Fibroblast of lung (primary cell): ENCODE measurements around the gene SCAF1. TPM values are rescaled to one million over a fixed set of nuclear protein-coding genes. Genes with fewer than 3 reads are reported as not detected.

Source experiments
- DNase-seq, 2 donors: peaks; one replicate each; pipeline versions ENCODE4 v3.0.0 to v3.0.0-alpha.2; 2010; ENCODE audit warnings: low read depth in 2 of 2
- H2AFZ ChIP-seq: 2 replicates; pipeline ENCODE4 v1.5.1; 2012; ENCODE audit warnings: low read length, control low read depth, inconsistent platforms
- H3K27ac ChIP-seq: 2 replicates; pipeline ENCODE4 v1.5.1; 2011; ENCODE audit warnings: low read length, control low read depth; ENCODE audit not compliant: insufficient read depth
- H3K27me3 ChIP-seq: 2 replicates; pipeline ENCODE4 v1.5.1; 2011; ENCODE audit warnings: mild to moderate bottlenecking, low read length; ENCODE audit not compliant: control insufficient read depth, insufficient read depth
- H3K36me3 ChIP-seq: 2 replicates; pipeline ENCODE4 v1.5.1; 2011; ENCODE audit warnings: low read length; ENCODE audit not compliant: control insufficient read depth, insufficient read depth
- H3K4me1 ChIP-seq: 2 replicates; pipeline ENCODE4 v1.5.1; 2011; ENCODE audit warnings: low read length; ENCODE audit not compliant: control insufficient read depth, insufficient read depth; ENCODE audit errors: extremely low read depth
- H3K4me2 ChIP-seq: 2 replicates; pipeline ENCODE4 v1.5.1; 2011; ENCODE audit warnings: low read length, control low read depth; ENCODE audit not compliant: insufficient read depth; ENCODE audit errors: extremely low read depth
- H3K4me3 ChIP-seq, 4 experiments: fragments of 200-600 bp in 1 of 4; sonication (generic) in 1 of 4; replicated peaks in 1 of 4; 2 replicates each; pipeline ENCODE4 v1.5.1; 2011 to 2016; ENCODE audit warnings: low read length in 4 of 4, low read depth in 3 of 4, mild to moderate bottlenecking in 3 of 4, control low read depth in 2 of 4, inconsistent platforms in 1 of 4, mixed read lengths in 1 of 4; ENCODE audit not compliant: insufficient read depth in 1 of 4; ENCODE audit errors: control extremely low read depth in 1 of 4
- H3K79me2 ChIP-seq: 2 replicates; pipeline ENCODE4 v1.5.1; 2012; ENCODE audit warnings: mild to moderate bottlenecking, low read length, inconsistent platforms; ENCODE audit not compliant: control insufficient read depth, insufficient read depth
- H3K9ac ChIP-seq: 2 replicates; pipeline ENCODE4 v1.5.1; 2011; ENCODE audit warnings: mild to moderate bottlenecking, low read length, control low read depth; ENCODE audit not compliant: insufficient read depth
- H3K9me3 ChIP-seq: 2 replicates; pipeline ENCODE4 v1.5.1; 2012; ENCODE audit warnings: low read depth, low read length; ENCODE audit not compliant: control insufficient read depth, insufficient read depth
- H4K20me1 ChIP-seq: 2 replicates; pipeline ENCODE4 v1.5.1; 2011; ENCODE audit warnings: low read length; ENCODE audit not compliant: control insufficient read depth, insufficient read depth; ENCODE audit errors: extremely low read depth
- EZH2 ChIP-seq: IDR thresholded peaks from 2 replicates; pipeline ENCODE4 v1.5.1; 2012; ENCODE audit warnings: low read length, control low read depth, mild to moderate bottlenecking; ENCODE audit errors: missing control alignments
- polyA plus RNA-seq, 2 donors: library from polyadenylated mRNA; depleted of rRNA in 1 of 2; stranded (reverse) in 1 of 2; unstranded in 1 of 2; fragments of >200 nt; gene quantifications; 2 replicates each; pipeline ENCODE4 v1.2.1, GENCODE V29; 2011 to 2012; ENCODE audit warnings: missing spikeins in 1 of 2
- total RNA-seq: library from RNA; depleted of rRNA; stranded (reverse); fragments of >200 nt; gene quantifications from 2 replicates; pipeline ENCODE4 v1.2.1, GENCODE V29; 2014
- TF ChIP-seq, protein P1 (sequence below), 2 donors: IDR thresholded peaks in 1 of 2; conservative IDR thresholded peaks in 1 of 2; 1 replicate in 1 of 2; 2 replicates in 1 of 2; pipeline ENCODE4 v1.5.1; 2011 to 2012; ENCODE audit warnings: low read length in 2 of 2, control low read depth in 1 of 2, inconsistent platforms in 1 of 2, low read depth in 1 of 2, mild to moderate bottlenecking in 1 of 2

Gene SCAF1
- total and polyA plus RNA-seq, 2 donors (not counting 1 experiment from before 2014, with no cell fraction given), result 8.7 to 11.9 TPM

DNA sequence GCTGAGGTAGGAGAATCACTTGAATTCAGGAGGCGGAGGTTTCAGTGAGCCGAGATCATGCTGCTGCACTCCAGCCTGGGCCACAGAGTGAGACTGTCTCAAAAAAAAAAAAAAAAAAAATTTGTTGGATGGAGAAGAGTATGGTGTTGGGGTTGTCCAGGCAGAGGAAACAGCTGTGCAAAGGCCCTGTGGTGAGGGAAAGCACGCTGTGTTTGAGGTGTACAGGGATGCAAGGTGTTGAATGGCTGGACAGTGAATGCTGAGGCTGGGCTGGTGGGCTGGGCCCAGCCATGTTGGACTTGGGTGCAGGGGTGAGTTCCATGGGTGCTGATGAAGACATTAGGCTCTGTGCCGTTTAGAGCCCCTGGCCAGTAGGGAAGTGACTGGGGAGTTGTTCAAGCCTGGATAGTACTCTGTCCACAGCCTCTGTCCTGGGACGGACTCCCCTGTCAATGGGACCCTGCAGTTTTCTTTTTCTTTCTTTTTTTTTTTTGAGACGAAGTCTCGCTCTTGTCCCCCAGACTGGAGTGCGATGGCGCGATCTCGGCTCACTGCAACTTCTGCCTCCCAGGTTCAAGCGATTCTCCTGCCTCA, 32.4 kb upstream of the SCAF1 start:
- no peaks in the 10 kb centered on the region for H3K9me3 ChIP-seq
- H3K4me3 ChIP-seq, result no peak overlapping the region
- H3K9ac ChIP-seq, result no peak overlapping the region
- TF ChIP-seq, protein P1, sequence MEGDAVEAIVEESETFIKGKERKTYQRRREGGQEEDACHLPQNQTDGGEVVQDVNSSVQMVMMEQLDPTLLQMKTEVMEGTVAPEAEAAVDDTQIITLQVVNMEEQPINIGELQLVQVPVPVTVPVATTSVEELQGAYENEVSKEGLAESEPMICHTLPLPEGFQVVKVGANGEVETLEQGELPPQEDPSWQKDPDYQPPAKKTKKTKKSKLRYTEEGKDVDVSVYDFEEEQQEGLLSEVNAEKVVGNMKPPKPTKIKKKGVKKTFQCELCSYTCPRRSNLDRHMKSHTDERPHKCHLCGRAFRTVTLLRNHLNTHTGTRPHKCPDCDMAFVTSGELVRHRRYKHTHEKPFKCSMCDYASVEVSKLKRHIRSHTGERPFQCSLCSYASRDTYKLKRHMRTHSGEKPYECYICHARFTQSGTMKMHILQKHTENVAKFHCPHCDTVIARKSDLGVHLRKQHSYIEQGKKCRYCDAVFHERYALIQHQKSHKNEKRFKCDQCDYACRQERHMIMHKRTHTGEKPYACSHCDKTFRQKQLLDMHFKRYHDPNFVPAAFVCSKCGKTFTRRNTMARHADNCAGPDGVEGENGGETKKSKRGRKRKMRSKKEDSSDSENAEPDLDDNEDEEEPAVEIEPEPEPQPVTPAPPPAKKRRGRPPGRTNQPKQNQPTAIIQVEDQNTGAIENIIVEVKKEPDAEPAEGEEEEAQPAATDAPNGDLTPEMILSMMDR (conservative IDR thresholded peaks at IDR 0.05 in 1 of 2, IDR thresholded peaks at IDR 0.05 in 1 of 2; ENCODE audit: low read depth in 1 of 2, low read length in 2 of 2), result no peak
- no peak for TF ChIP-seq EZH2
- H3K36me3 ChIP-seq, result peaks cover 8% of the 10 kb centered on the region
- H3K79me2 ChIP-seq, result peaks cover 24% of the 10 kb centered on the region
- H3K27ac ChIP-seq, result no peak overlapping the region
- DNase-seq, result no peak
- H2AFZ ChIP-seq, result no peak overlapping the region
- no peak overlapping the region for H3K4me2 ChIP-seq
- H3K27me3 ChIP-seq, result no peaks in the 10 kb centered on the region
- no peaks in the 10 kb centered on the region for H4K20me1 ChIP-seq
- peaks cover 15% of the 10 kb centered on the region for H3K4me1 ChIP-seq

GRCh38 chr19:49613374-49613773, 28.6 kb upstream of the SCAF1 start:
- H3K27ac ChIP-seq, result peak overlapping the region; percentile 33
- no peak overlapping the region for H3K4me2 ChIP-seq
- H3K9me3 ChIP-seq, result no peaks in the 10 kb centered on the region
- H3K79me2 ChIP-seq, result peaks cover 18% of the 10 kb centered on the region
- H3K4me1 ChIP-seq, result peaks cover 15% of the 10 kb centered on the region
- peaks cover 19% of the 10 kb centered on the region for H3K36me3 ChIP-seq
- DNase-seq, result peak in 1 of 2 donors; percentile 55
- TF ChIP-seq EZH2, result no peak
- TF ChIP-seq, protein P1 (conservative IDR thresholded peaks at IDR 0.05 in 1 of 2, IDR thresholded peaks at IDR 0.05 in 1 of 2; ENCODE audit: low read depth in 1 of 2, low read length in 2 of 2), result no peak
- no peak overlapping the region for H2AFZ ChIP-seq
- no peak overlapping the region for H3K9ac ChIP-seq
- H3K4me3 ChIP-seq, result no peak overlapping the region
- H4K20me1 ChIP-seq, result no peaks in the 10 kb centered on the region
- no peaks in the 10 kb centered on the region for H3K27me3 ChIP-seq

- Histone ChIP-seq H3K4me2 (peak overlapping the region; percentile 23), H3K9me3 (no peaks in the 10 kb centered on the region), H3K36me3 (peaks cover 20% of the 10 kb centered on the region), H3K4me1 (peaks cover 15% of the 10 kb centered on the region), H4K20me1 (no peaks in the 10 kb centered on the region), H3K9ac (peak overlapping the region; percentile 37), H3K27ac (peak overlapping the region; percentile 33), H3K4me3 (no peak overlapping the region), H2AFZ (no peak overlapping the region), H3K79me2 (peaks cover 18% of the 10 kb centered on the region), H3K27me3 (no peaks in the 10 kb centered on the region)
- TF ChIP-seq EZH2, result no peak
- TF ChIP-seq, protein P1 (conservative IDR thresholded peaks at IDR 0.05 in 1 of 2, IDR thresholded peaks at IDR 0.05 in 1 of 2; ENCODE audit: low read depth in 1 of 2, low read length in 2 of 2), result peak in 1 of 2 donors; percentile 27
- DNase-seq, result peak; percentile 80 to 88
These were observed 27.7 kb upstream of the SCAF1 start for GRCh38 chr19:49614096-49614833.
